ENCODE results near the gene AP3D1.

Gene AP3D1

DNA sequence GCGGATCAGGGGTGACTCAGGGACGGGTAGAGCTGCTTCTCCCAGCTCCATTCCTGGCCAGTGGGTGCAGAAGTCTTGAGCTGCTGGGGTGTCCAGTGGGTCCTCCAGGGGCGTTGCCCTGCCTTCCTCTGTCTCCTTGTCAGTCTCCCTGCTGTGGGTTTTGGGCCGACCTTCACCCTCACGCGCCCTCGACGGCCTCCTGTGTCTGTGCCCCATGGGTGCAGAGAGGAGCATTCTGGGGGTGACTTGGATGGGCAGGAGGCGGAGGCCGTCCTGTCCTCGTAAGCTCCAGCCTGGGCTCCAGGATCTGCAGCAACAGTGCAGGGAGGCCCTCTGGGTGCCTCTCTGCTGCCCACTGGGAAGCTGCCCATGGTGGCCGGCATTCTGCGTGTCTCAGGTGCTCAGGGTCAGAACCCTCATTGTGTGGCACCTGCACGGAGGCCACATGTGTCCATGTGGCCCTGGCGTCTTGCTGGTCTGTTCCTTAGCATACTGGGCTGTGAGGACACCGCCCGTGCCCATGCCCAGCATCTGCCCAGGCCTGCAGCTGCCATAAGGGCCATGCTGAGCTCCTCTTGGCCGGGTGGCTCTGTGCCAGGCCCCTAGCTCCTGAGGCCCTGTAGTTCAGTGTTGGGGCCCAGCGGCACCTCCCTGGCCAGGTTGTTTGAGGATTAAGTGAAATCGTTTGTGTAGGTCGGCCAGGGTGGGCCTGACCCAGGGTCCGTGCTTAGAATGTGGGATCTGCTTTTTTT is 29.7 kb upstream of the AP3D1 start:
- no peak for DNase-seq

DNA sequence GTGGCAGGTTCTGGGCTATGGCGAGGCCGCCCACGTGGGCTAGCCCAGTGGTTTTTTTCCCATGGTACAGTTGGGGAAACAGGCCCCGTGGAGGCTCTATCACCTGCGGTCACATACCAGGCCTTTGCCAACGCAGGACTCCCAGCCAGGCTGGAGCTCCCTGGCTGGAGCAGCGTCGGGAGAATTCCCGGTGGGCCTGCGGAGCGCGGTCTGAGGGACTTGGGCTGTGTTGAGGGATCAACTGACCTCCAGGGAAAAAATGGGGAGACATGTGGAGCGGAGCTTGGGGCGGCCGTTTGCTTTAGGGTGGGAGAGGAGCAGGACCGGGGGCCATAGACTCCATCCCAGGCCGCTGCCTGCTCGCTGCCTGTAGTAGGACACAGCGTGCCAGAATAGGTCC is 28.7 kb upstream of the AP3D1 start:
- no peak for DNase-seq

DNA sequence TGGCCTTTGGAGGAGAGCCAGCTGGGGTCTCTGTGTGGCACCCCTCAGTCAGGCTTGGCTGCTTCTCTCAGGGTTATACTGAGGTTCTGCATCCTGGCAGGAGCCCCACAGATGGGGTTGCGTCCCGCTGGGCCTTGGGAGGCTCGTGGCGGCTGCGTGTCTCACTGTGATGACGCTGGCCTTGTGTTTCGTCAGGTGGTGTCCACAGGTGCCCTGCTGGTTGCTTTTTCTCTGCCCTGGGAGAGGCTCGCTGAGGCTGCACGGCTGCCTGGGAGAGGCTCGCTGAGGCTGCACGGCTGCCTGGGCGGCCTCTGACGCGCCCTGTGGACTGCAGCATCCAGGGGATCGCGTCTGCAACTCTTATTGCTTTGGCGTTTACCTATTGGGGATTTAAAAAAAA is 27.7 kb upstream of the AP3D1 start:
- DNase-seq = no peak

DNA sequence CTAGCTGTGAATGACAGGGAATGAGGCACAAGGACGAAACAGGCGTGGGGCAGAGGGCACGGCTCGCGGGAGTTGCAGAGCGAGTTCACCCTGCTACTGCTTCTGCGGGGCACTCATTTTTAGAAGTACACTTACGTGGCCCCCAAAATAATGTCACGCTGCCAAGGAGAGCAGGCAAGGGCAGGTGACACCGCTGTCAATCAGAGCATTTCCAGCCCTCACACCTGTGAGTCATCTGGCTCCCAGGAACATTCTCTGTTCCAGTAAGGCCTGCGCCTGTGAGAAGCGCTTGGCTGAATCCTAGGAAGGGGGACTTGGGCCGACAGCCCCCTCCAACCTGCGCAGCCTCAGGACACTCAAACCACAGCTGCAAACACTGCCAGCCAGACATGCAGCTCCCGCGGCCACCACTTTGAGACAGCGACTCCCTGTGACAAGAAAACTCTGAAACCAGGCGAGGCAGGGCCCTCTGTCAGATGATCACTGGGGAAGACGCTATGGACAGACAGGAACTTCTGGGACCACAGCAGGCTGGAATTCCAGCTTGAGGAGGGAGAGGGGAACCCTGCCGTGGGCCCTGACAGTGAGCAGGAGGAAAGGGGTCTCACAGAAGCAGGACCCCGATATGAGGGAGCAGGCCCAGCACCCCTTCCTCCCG is 25.1 kb upstream of the AP3D1 start:
- DNase-seq = no peak

DNA sequence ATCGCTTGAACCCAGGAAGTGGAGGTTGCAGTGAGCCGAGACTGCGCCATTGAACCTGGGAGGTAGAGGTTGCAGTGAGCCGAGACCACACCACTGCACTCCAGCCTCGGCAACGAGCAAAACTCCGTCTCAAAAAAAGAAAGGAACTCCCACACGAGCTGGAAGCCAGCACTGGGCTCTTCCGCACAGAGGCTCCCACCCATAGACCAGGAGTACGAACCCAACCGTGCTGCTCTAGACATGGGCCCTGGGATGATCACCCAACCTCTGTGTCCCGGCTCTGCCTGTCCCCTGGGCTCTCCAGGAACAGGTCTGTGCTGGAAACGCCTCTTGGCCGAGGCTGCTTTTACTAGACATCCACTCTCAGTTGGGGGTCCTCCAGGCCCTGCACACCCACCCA is 24.4 kb upstream of the AP3D1 start:
- DNase-seq = no peak

DNA sequence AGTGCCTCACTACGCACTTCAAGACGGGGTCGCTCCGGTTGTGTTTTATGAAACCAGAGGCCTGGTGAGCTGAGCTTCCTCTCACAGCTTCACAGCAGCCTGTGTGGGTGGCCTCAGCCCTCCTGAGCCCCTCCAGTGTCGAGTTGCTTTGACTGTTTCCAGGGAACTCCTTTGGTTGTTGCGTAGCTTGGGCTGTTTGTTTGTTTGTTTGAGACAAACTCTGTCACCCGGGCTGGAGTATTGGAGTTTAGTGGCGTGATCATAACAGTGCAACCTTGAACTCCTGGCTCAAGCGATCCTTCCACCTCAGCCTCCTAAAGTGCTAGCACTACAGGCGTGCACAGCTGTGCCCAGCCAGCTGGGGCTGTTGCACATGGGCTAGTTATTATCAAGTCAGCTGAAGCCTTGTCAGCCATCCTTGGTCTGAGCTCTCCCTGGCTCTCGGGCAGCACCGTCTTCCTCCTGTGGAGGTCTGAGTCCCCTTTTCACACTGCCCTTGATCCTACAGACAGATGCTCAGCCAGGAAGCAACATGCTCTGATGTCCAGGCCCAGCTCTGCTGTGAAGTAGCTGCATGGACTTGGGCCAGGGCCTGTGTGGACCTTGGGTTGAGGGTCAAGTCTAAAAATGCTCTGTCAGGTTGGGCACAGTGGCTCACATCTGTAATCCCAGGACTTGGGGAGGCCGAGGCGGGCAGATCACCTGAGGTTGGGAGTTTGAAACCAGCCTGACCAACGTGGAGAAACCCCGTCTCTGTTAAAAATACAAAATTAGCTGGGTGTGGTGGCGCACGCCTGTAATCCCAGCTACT is 22.6 kb upstream of the AP3D1 start:
- no peak for DNase-seq

DNA sequence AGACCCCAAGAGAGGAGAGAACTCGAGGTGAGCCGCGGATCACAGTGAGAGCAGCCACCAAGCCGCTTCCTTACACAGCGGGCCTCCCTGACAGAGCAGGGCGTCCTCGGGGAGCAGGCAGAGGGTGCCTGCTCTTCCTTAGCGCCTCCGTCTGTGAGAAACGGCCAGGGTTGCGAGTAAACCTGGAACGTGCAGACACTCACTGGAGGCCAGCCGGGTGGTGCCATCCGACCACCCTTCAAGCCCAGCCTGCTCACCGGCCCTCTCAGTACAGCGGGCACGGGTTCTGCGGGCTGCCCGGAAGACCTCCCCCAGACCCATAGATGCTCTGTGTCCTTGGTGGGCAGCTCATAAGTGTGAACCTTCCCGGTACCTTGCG is 22.0 kb upstream of the AP3D1 start:
- no peak for DNase-seq

DNA sequence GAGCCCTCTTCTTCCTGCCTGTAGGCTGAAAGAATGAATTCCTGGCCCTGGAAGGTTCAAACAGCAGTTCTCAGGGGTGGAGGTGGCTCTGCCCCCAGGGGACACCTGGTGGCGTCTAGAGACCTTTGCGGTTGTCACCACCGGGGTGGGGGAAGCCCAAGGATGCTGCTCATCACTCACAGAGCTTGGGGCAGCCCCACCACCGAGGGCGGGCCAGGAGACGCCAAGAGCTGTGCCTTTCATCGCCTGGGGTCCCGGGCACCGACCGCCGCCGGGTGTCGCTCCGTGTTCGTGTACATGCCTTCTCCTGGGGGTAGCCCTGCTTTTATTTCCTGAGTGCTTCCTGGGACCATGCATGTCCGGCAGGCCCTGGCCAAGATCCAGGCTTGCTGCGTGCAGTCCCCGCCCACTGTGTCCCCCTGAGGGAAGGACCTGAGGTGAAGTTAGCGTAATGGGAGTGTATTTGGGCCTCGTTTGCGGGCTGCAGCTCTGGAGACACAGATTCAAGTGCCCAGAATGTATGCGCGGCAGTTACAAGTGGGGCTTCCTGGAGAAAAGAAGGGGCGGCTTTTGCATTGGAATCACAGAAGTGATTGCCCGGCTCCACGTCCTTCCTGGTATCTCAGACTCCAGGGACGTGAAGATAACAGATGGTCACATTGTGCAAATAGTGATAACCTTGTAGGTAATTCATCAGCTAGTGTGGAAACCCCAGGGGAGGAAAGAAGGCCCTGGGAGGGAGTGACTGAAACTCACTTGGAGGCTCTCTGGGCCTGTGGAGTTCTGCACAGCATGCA is 20.2 kb upstream of the AP3D1 start:
- no peak for DNase-seq

DNA sequence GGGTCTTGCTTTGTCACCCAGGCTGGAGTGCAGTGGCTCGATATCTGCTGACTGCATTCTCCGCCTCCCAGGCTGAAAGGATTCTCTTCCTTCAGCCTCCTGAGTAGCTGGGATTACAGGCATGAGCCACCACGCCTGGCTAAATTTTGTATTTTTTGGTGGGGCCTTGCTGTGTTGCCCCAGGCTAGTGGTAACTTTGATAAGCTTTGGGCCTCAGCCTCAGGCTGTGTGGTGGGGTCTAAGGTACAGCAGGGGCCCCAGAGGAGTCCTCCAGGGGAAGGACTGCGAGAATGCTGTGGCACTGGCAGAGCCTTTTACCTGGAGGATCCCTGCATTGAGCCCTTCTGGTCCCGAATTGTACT is 19.6 kb upstream of the AP3D1 start:
- DNase-seq = no peak

DNA sequence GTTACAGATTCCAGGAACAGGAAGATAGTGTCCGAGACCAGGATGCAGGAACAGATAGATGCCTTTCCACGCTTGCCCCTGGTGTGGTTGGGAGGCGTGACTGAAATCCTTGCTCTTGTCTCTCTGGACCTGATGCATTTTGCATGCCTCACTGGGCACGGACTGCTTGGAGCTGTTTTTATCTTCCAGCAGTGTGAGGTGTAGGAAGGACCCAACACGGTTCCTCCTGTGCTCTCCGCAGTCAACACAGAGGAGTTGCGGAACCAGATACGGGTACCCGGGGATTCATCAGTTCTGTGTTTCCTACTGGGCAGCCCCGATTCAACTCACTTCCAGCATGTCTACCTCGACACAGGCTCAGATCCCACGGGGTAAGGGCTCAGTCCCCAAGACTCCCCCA is 18.9 kb upstream of the AP3D1 start:
- DNase-seq = no peak

DNA sequence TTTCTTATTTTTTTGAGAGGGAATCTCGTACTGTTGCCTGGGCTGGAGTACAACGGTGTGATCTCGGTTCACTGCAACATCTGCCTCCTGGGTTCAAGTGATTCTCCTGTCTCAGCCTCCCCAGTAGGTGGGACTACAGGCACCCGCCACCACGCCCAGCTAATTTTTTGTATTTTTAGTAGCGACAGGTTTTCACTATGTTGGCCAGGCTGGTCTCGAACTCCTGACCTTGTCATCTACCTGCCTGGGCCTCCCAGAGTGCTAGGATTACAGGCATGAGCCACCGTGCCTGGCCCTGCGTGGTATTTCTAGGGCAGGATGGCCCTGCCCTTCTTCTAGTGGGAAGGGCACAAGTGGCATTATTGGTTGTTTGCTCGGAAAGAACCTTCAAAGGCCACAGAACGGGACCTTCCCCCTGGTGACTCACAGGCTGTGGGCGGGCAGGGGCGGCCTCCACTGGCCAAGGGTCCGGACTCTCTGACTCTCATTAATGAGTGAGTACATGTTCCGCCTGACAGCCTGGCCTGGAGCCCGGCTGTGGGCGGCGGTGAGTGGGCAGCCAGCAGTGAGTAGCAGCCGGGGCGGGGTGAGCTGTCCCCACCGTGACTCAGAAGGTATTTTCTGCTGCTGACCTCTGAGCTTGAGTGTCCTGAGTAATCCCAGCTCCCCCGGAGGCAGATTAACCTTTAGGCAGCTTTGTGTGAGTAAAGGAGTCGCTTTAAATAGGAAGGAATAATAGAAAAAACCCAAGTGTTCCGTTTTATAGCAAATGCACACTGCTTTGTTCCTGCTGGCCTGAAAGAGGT is 17.5 kb upstream of the AP3D1 start:
- DNase-seq = peak; percentile 92

DNA sequence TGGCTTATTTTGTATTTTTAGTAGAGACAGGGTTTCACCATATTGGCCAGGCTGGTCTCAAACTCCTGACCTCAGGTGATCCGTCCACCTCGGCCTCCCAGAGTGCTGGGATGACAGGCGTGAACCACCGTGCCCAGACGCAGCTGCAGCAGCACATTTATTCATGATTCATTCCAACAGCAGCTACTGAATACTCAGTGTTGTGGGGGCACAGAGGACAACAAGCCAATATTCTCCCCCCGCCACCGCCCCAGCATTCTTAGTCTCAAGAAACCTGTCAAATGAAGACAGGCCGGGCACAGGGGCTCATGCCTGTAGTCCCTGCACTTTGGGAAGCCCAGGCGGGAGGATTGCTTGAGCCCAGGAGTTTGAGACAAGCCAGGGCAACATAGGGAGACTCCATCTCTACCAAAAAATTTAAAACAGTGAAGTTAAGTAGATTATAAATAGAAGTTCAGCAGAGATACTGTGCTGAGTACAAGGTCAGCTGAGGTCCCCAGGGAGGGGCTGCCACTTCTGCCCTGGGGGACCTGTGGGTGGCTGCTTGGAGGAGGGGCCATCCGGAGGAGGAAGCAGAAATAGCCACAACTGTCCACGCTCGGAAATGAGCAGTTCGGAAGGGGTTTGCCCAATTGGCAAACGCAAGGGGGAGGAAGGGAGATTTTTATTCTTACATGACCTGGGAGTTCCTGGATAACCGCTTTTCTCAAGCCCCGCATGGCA is 16.7 kb upstream of the AP3D1 start:
- DNase-seq = no peak

DNA sequence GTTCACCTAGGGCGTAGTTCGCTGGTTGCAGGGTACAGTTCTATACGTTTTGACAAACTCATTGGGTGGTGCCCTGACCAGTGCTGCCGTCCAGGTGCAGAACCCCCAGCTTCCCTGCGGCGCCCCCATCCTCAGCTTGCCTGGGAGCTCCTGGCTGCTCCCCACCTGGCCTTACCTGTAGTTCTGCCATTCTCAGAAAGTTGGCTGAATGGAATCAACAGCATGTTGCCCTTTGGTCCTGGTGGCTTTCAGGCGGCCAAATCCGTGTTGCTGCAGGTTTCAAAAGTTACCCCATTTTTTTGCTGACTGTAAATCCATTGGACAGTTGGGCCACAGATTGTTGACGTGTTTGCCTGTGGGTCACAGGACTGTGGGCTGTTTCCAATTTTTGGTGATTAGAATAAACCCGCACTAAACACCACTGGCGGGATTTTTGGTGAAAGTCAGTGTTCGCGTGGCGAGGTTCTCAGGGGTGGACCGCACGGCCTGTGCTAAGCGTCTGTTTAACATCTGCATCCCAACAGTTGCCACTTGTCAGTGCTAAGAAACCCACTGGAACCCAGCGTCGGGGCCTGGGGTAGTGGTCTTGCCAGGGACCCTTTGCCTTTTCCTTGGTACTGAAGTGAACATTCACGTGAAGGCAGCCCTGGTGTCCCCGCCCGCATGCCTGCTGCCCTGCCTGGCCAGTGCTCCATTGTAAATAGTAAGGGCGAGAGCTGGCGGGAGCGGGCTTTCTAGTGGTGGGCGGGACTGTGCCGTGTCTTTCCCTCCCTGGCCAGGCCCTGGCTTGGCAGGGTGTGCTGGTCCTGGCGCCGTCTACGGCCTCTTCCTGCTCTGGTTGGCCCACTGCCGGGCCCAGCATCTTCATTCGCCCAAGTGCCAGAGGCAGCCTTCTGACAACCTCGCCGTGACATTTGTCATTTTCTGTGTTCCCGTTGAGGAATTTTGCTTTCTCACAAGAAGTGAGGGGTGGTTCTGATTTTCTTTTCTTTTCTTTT is 15.7 kb upstream of the AP3D1 start:
- DNase-seq = peak; percentile 78

DNA sequence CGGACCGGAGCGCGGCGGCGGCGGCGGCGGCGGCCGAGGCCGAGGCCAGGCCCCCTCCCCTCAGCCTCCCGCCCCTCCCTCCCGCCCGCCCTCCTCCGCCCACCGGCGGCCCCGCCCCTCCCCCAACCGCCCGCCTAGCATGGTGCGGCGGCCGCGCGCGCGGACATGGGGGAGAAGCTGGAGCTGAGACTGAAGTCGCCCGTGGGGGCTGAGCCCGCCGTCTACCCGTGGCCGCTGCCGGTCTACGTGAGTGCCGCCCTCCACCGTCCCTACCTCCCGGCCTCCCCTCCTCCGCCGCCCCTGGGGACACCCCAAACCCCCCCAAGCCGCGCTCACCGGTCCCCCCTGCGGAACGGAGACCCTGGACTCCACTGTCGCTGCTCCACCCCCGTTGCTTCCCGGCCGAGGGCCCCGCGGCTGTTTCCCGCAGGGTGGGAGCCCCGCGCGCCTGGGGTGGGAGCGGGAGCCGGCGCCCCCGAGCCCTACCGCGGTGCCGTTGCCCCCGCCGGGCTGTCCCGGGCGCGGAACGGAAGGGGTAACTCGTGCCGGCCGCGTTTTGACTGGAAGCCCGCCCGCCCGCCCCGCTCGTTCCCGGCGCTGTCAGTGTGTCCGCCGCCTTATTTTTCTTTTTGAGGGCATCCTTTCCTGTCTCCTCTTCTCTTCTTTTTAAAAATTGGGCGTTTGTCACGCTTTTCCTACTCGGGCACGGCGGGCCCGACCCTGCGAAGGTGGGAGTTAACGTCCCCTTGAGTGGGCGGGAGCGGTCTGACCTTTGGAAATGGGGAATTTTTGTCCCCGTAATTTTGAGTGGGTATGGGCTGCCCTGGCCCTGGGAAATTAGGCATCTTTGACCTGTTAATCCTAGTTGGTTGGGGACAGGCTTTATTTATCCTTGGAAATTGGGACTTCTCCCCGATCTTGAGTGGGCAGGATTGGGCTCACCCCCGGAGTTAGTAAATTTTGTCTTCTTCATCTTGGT is 12.9 kb upstream of the AP3D1 start:
- DNase-seq = no peak

DNA sequence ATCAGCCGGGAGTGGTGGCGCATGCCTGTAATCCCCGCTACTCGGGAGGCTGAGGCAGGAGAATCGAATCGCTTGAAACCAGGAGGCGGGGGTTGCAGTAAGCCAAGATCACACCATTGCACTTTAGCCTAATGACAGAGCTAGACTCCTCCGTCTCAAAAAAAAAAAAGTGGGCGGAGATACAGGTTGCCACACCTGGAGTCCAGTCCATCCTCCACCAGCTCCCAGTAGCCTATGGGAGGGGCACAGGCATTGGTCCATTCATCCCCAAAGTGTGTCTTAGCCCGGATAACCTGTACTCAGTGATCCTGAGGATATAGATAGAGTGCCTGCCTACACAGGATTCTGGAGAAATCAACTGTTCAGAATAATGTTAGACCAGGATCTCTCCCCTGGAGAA is 9.0 kb upstream of the AP3D1 start:
- DNase-seq = no peak

DNA sequence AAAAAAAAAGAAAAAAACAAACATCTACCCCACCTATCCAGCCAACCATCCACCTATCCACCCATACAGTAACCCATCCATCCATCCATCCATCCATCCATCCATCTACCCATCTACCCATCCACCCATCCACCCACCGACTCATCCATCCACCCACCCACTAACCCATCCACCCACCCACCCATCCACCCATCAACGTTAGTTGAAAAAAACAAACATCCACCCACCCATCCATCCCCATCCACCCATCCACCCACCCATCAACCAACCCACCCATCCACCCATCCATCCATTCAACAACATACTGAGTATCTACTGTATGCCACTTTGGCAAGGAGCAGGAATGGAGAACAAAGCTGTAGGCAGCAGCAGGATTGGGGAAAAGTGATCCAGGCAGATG is 6.1 kb upstream of the AP3D1 start:
- no peak for DNase-seq

DNA sequence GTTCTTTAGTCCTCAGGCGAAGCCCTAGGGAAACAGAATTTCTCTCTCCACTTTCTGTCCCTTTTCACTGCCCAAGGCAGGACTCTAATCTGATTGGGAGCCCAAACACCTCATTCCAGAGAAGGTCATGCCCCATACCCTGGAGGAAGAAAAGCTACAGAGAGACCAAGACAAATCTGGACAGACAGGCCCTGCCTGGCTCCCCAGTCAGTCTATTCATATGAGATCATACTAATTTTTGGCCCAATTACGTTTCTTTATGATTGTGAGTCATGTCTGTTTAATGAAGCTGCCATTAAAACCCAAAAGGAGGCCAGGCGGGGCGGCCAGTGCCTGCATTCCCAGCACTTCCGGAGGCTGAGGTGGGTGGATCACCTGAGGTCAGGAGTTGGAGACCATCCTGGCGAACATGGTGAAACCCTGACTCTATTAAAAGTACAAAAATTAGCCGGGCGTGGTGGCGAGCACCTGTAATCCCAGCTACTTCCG is 3.3 kb upstream of the AP3D1 start:
- no peak for DNase-seq

DNA sequence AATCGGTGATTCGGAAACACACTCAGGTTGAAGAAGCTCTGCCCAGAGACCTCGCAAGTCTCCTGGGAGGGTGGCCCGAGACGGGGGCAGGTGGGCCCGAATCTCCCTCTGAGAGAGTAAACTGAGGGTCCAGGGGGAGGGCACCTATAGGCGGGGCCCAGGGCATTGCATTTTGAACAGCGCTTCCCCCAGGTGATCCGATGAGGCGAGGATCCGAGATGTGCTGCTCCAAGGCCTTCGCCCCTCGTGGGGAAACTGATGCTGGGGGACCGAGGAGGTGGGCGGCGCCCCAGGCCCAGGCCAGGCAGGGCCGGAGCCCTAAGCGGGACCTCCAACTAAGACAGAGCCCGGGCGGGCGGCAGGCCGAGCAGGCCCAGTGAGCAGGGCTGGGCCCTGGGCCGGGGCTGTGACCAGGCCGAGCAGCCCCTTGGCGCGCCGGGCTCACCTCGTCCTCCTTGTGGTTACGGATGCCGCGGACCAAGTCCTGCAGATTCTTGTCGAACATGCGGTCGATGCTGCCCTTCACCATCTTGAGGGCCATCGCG is 500 bp downstream of the AP3D1 start:
- DNase-seq = peak; percentile 62

All from right forelimb (tissue), 1 donor.